Endothelial cell of umbilical vein (primary cell): ENCODE measurements around the gene SPHK2. TPM values are rescaled to one million over a fixed set of nuclear protein-coding genes. Genes with fewer than 3 reads are reported as not detected.

Experiments
- BruUV-seq: library from RNA; stranded (reverse); fragments of 400-500 nt; replicated peaks from 2 replicates; lab custom pipeline; 2021; lab: Mats Ljungman, UMichigan
- CTCF ChIA-PET: fragments of 300-600, 350-600 bp; sonication (Branson Sonifier 250); formaldehyde crosslinking; loops from one replicate; lab custom pipeline; 2021; ENCODE audit warnings: antibody characterized with exemption, inconsistent platforms; lab: Charles Lee
- POLR2A ChIA-PET: fragments of 300-600, 350-600 bp; sonication (Branson Sonifier 250); formaldehyde crosslinking; loops from one replicate; lab custom pipeline; 2021; ENCODE audit warnings: antibody characterized with exemption, inconsistent platforms; lab: Charles Lee
- DNase-seq: peaks from one replicate; pipeline ENCODE4 v3.0.0-alpha.2; 2011; ENCODE audit warnings: low read depth, low spot score
- FAIRE-seq: peaks from 2 replicates; lab custom pipeline; 2011; peaks lifted over from hg19 to GRCh38; lab: Jason Lieb, UNC
- H2AFZ ChIP-seq: 2 replicates; pipeline ENCODE4 v1.6.0; 2012; ENCODE audit warnings: low read depth, low read length, control low read depth, inconsistent platforms
- H3K27ac ChIP-seq: 2 replicates; pipeline ENCODE4 v1.5.1; 2011; ENCODE audit warnings: low read depth, mild to moderate bottlenecking, control low read depth, low read length, moderate library complexity; ENCODE audit not compliant: insufficient read depth
- H3K27me3 ChIP-seq, 2 experiments: 2 replicates each; pipeline versions ENCODE4 v1.6.0 to v1.6.1; 2011; ENCODE audit warnings: low read length in 2 of 2, mixed read lengths in 1 of 2; ENCODE audit not compliant: control insufficient read depth in 2 of 2, insufficient read depth in 2 of 2
- H3K36me3 ChIP-seq, 2 experiments: 2 replicates in 1 of 2; 3 replicates in 1 of 2; pipeline ENCODE4 v1.5.1; 2011; ENCODE audit warnings: low read length in 2 of 2, mild to moderate bottlenecking in 1 of 2, moderate library complexity in 1 of 2; ENCODE audit not compliant: control insufficient read depth in 2 of 2, insufficient read depth in 2 of 2; ENCODE audit errors: extremely low read depth in 1 of 2
- H3K4me1 ChIP-seq: 3 replicates; pipeline ENCODE4 v1.5.1; 2011; ENCODE audit warnings: mild to moderate bottlenecking, low read length; ENCODE audit not compliant: control insufficient read depth, insufficient read depth; ENCODE audit errors: extremely low read depth
- H3K4me2 ChIP-seq: 2 replicates; pipeline ENCODE4 v1.6.1; 2011; ENCODE audit warnings: low read length, control low read depth, mixed read lengths; ENCODE audit not compliant: insufficient read depth
- H3K4me3 ChIP-seq, 3 experiments: fragments of 200-600 bp in 1 of 3; sonication (generic), shearing (Covaris generic) in 1 of 3; replicated peaks in 1 of 3; 2 replicates each; pipeline ENCODE4 v1.5.1; 2011 to 2016; ENCODE audit warnings: control low read depth in 3 of 3, low read length in 3 of 3, mild to moderate bottlenecking in 2 of 3, inconsistent platforms in 1 of 3, low read depth in 1 of 3, moderate library complexity in 1 of 3; ENCODE audit not compliant: insufficient read depth in 1 of 3
- H3K79me2 ChIP-seq: 2 replicates; pipeline ENCODE4 v1.6.0; 2012; ENCODE audit warnings: low read length, inconsistent platforms; ENCODE audit not compliant: control insufficient read depth, insufficient read depth
- H3K9ac ChIP-seq: replicated peaks from 2 replicates; pipeline ENCODE3; 2011; ENCODE audit warnings: low read length, control low read depth; ENCODE audit not compliant: insufficient read depth; ENCODE audit errors: extremely low read depth
- H3K9me1 ChIP-seq: replicated peaks from 3 replicates; pipeline ENCODE4 v1.6.0; 2011; ENCODE audit warnings: mild to moderate bottlenecking, low read length; ENCODE audit not compliant: control insufficient read depth, insufficient read depth; ENCODE audit errors: extremely low read depth
- H3K9me3 ChIP-seq: replicated peaks from 2 replicates; pipeline ENCODE4 v1.5.1; 2012; ENCODE audit warnings: low read length, inconsistent platforms; ENCODE audit not compliant: control insufficient read depth, insufficient read depth
- H4K20me1 ChIP-seq: replicated peaks from 2 replicates; pipeline ENCODE3; 2011; ENCODE audit warnings: mild to moderate bottlenecking, low read length; ENCODE audit not compliant: control insufficient read depth, insufficient read depth; ENCODE audit errors: extremely low read depth
- EZH2 ChIP-seq: IDR thresholded peaks from 2 replicates; pipeline ENCODE4 v1.6.1; 2012; ENCODE audit warnings: borderline replicate concordance, low read depth, mild to moderate bottlenecking, moderate library complexity, low read length, inconsistent platforms; ENCODE audit not compliant: severe bottlenecking
- FOS ChIP-seq: IDR thresholded peaks from 2 replicates; pipeline ENCODE4 v1.6.1; 2011; ENCODE audit warnings: mild to moderate bottlenecking, low read length, moderate library complexity, borderline replicate concordance; ENCODE audit not compliant: insufficient read depth
- GATA2 ChIP-seq: IDR thresholded peaks from 2 replicates; pipeline ENCODE4 v1.7.0; 2011; ENCODE audit warnings: low read depth, mild to moderate bottlenecking, moderate library complexity, mixed read lengths, low read length; ENCODE audit not compliant: insufficient read length, insufficient read depth
- JUN ChIP-seq: IDR thresholded peaks from 2 replicates; pipeline ENCODE4 v1.6.1; 2011; ENCODE audit warnings: borderline replicate concordance, low read depth; ENCODE audit not compliant: insufficient read length, insufficient read depth
- MYC ChIP-seq: IDR thresholded peaks from one replicate; pipeline ENCODE4 v1.6.1; 2011; ENCODE audit warnings: mild to moderate bottlenecking, low read depth, low read length
- POLR2A ChIP-seq: IDR thresholded peaks from 2 replicates; pipeline ENCODE4 v1.6.1; 2012; ENCODE audit warnings: low read depth, mild to moderate bottlenecking, control low read depth, low read length
- POLR2AphosphoS5 ChIP-seq: IDR thresholded peaks from 2 replicates; pipeline ENCODE4 v1.6.1; 2012; ENCODE audit warnings: low read depth, mild to moderate bottlenecking, control low read depth, low read length, moderate library complexity; ENCODE audit not compliant: insufficient read depth
- dilution Hi-C: fragments of 300-500 bp; cut with MboI; formaldehyde crosslinking; loops from one replicate; pipeline ENCODE4 v1.15.0; 2019; ENCODE audit warnings: low sequenced_read_pairs; ENCODE audit not compliant: extremely low pct_ligation_motif_present
- intact Hi-C: fragments of 100-400 bp; cut with micrococcal nuclease; formaldehyde crosslinking; loops from one replicate; pipeline ENCODE4 v1.10.0; 2022
- polyA plus RNA-seq, 4 experiments: library from polyadenylated mRNA; depleted of rRNA in 3 of 4; stranded (reverse) in 3 of 4; unstranded in 1 of 4; fragments of >200 nt; gene quantifications; 2 replicates each; pipeline versions ENCODE4 v1.2.1 to v1.2.3, GENCODE V29; 2011 to 2012; ENCODE audit warnings: missing spikeins in 1 of 4
- total RNA-seq: library from RNA; stranded (reverse); gene quantifications from 2 replicates; pipeline ENCODE4 v1.2.3, GENCODE V29; 2021
- TF ChIP-seq, protein P1 (sequence below): IDR thresholded peaks from 2 replicates; pipeline ENCODE4 v1.6.1; 2011; ENCODE audit not compliant: insufficient read depth, insufficient read length
- TF ChIP-seq, protein P2 (sequence below), 2 donors: IDR thresholded peaks; 1 replicate in 1 of 2; 2 replicates in 1 of 2; pipeline ENCODE4 v1.5.1; 2011; ENCODE audit warnings: low read length in 2 of 2, mild to moderate bottlenecking in 2 of 2, moderate library complexity in 2 of 2, control low read depth in 1 of 2, inconsistent platforms in 1 of 2, low read depth in 1 of 2; ENCODE audit not compliant: insufficient read depth in 1 of 2; ENCODE audit errors: extremely low read depth in 1 of 2

SPHK2 gene
- total and polyA plus RNA-seq, 2 donors (not counting 3 experiments of a cell fraction or from before 2014, with no cell fraction given), result 20.2 to 31.1 TPM

DNA sequence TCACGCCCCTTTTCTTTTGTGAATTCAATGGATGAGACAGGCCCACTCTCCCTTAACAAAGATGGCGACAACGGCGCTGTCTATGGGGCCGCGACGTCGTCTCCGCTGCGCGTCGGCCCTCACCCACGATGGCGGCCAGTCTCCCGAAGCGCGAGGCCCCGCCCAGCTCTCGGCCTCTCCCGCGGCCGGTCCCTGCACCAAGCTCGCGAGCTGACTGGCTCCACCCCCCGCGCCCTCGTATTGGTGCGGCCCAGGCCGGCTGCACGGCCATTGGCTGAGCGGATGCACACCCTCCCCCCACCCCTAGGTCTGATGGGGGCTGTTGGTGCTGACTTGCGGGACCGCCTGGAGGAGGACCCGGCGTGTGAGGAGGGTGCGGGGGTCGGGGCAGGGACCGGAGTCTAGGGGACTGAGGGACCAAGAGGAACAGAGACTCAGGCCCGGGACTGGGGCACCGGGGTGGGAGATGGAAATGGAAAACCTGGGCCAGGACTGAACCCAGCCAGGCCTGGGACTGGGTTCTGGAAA lies 4.8 kb downstream of the SPHK2 start:
- H3K4me3 ChIP-seq, result peak overlapping the region in 2 of 3 experiments; percentile 52 to 53
- peak overlapping the region; percentile 80 for H3K9ac ChIP-seq
- H3K27ac ChIP-seq, result peak overlapping the region; percentile 65
- H3K4me1 ChIP-seq, result peaks cover 14% of the 10 kb centered on the region
- TF ChIP-seq, protein P1, sequence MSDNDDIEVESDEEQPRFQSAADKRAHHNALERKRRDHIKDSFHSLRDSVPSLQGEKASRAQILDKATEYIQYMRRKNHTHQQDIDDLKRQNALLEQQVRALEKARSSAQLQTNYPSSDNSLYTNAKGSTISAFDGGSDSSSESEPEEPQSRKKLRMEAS, result no peak
- TF ChIP-seq MYC (no peak), POLR2A (no peak), FOS (no peak), POLR2AphosphoS5 (no peak), JUN (no peak), GATA2 (no peak), EZH2 (no peak)
- TF ChIP-seq, protein P2, sequence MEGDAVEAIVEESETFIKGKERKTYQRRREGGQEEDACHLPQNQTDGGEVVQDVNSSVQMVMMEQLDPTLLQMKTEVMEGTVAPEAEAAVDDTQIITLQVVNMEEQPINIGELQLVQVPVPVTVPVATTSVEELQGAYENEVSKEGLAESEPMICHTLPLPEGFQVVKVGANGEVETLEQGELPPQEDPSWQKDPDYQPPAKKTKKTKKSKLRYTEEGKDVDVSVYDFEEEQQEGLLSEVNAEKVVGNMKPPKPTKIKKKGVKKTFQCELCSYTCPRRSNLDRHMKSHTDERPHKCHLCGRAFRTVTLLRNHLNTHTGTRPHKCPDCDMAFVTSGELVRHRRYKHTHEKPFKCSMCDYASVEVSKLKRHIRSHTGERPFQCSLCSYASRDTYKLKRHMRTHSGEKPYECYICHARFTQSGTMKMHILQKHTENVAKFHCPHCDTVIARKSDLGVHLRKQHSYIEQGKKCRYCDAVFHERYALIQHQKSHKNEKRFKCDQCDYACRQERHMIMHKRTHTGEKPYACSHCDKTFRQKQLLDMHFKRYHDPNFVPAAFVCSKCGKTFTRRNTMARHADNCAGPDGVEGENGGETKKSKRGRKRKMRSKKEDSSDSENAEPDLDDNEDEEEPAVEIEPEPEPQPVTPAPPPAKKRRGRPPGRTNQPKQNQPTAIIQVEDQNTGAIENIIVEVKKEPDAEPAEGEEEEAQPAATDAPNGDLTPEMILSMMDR (IDR thresholded peaks at IDR 0.05; ENCODE audit: extremely low read depth in 1 of 2, insufficient read depth in 1 of 2, low read depth in 1 of 2, low read length in 2 of 2), result no peak
- peaks cover 0 to 2% of the 10 kb centered on the region in 2 experiments for H3K36me3 ChIP-seq
- intact Hi-C loops, result no loop called here
- BruUV-seq, result no TSS peak
- H4K20me1 ChIP-seq, result no peaks in the 10 kb centered on the region
- ChIA-PET CTCF (interaction anchor here (0.9 kb wide), 1 partner anchor 9 kb away, joined by 4 read pairs; no protein-coding TSS in a partner anchor), POLR2A (interaction anchor here (0.7 kb wide), 1 partner anchor 128 kb away, joined by 3 read pairs; no protein-coding TSS in a partner anchor)
- peak overlapping the region; percentile 84 for H3K4me2 ChIP-seq
- DNase-seq (peak; percentile 99), FAIRE-seq (peak; percentile 100)
- H2AFZ ChIP-seq, result peak overlapping the region; percentile 84
- peaks cover 4% of the 10 kb centered on the region for H3K79me2 ChIP-seq
- dilution Hi-C loops, result no loop called here
- H3K27me3 ChIP-seq, result no peaks in the 10 kb centered on the region
- H3K9me1 ChIP-seq, result no peaks in the 10 kb centered on the region
- H3K9me3 ChIP-seq, result no peaks in the 10 kb centered on the region
